Stimulated activated CD4-positive, alpha-beta T cell treated with anti-CD3 and anti-CD28 coated beads, Interleukin-4, amount 100 ng/mL, for 1 hour (primary cell): ENCODE results near the gene RING1.
"Not testable (repeated sequence)": the region's sequence is repeated elsewhere in the genome, so short reads cannot be mapped to it uniquely, and the experiment has no call there.

ENCODE experiments used
- DNase-seq: peaks from one replicate; pipeline ENCODE4 v3.0.0-alpha.2; 2020

RING1 gene

GRCh38 chr6:33207552-33208090 is 679 bp upstream of the RING1 start:
- DNase-seq, result peak; percentile 28

- DNase-seq, result no peak
Measured at GRCh38 chr6:33209856-33210255, 1.6 kb downstream of the RING1 start.

GRCh38 chr6:33211136-33211535 is 2.8 kb downstream of the RING1 start:
- DNase-seq, result no peak

GRCh38 chr6:33211666-33212422 is 3.5 kb downstream of the RING1 start:
- DNase-seq, result no peak

- DNase-seq, result no peak
Measured at GRCh38 chr6:33212857-33213165, 4.5 kb downstream of the RING1 start.

- DNase-seq, result peak; percentile 22
Measured at GRCh38 chr6:33213166-33213988, 5.1 kb downstream of the RING1 start.

GRCh38 chr6:33213989-33214335 is 5.7 kb downstream of the RING1 start:
- DNase-seq, result no peak

- no peak for DNase-seq
Measured at GRCh38 chr6:33215271-33216116, 7.2 kb downstream of the RING1 start.

GRCh38 chr6:33216117-33216649 is 7.9 kb downstream of the RING1 start:
- DNase-seq, result no peak

GRCh38 chr6:33217246-33217645 is 8.9 kb downstream of the RING1 start:
- no peak for DNase-seq

- DNase-seq, result no peak
Measured at GRCh38 chr6:33217681-33218080, 9.4 kb downstream of the RING1 start.

GRCh38 chr6:33226503-33227120 is 18.3 kb downstream of the RING1 start:
- not testable (repeated sequence) for DNase-seq

GRCh38 chr6:33235221-33235634 is 26.9 kb downstream of the RING1 start:
- DNase-seq, result no peak

GRCh38 chr6:33236328-33236727 is 28.0 kb downstream of the RING1 start:
- no peak for DNase-seq

GRCh38 chr6:33236852-33237251 is 28.6 kb downstream of the RING1 start:
- no peak for DNase-seq

- no peak for DNase-seq
Measured at GRCh38 chr6:33237741-33238140, 29.4 kb downstream of the RING1 start.

- DNase-seq, result no peak
Measured at GRCh38 chr6:33241968-33242367, 33.7 kb downstream of the RING1 start.

- no peak for DNase-seq
Measured at GRCh38 chr6:33243476-33243875, 35.2 kb downstream of the RING1 start.

- peak; percentile 93 for DNase-seq
Measured at GRCh38 chr6:33247977-33248642, 39.8 kb downstream of the RING1 start.

GRCh38 chr6:33248643-33248931 is 40.3 kb downstream of the RING1 start:
- DNase-seq, result no peak

GRCh38 chr6:33248932-33249731 is 40.8 kb downstream of the RING1 start:
- peak; percentile 92 for DNase-seq
